HFFc6 (cell line): Measurements from ENCODE around the gene APOBEC3B. TPM values are rescaled to one million over a fixed set of nuclear protein-coding genes. Genes with fewer than 3 reads are reported as not detected.
A peak's percentile ranks its signal among the peaks of the same experiment; 100 is the strongest.
"Not testable (repeated sequence)": the region's sequence is repeated elsewhere in the genome, so short reads cannot be mapped to it uniquely, and the experiment has no call there.

Experiments
- DNase-seq: peaks from one replicate; pipeline ENCODE4 v3.0.0-alpha.2; 2018
- H3K27ac Mint-ChIP-seq: 2 replicates; pipeline ENCODE4 v1.8.0; 2020; ENCODE audit warnings: mild to moderate bottlenecking, mixed read lengths
- H3K27me3 Mint-ChIP-seq: 2 replicates; pipeline ENCODE4 v1.8.0; 2021; ENCODE audit warnings: mild to moderate bottlenecking, moderate library complexity, mixed read lengths; ENCODE audit not compliant: insufficient read depth
- H3K36me3 Mint-ChIP-seq: 2 replicates; pipeline ENCODE4 v1.8.0; 2021; ENCODE audit warnings: low read depth, mixed read lengths
- H3K4me1 Mint-ChIP-seq: 2 replicates; pipeline ENCODE4 v1.8.0; 2020; ENCODE audit warnings: low read depth, mixed read lengths
- H3K4me3 Mint-ChIP-seq: 2 replicates; pipeline ENCODE4 v1.8.0; 2020; ENCODE audit warnings: mild to moderate bottlenecking, moderate library complexity, mixed read lengths
- H3K9me3 Mint-ChIP-seq: 2 replicates; pipeline ENCODE4 v1.8.0; 2020; ENCODE audit warnings: mild to moderate bottlenecking, mixed read lengths
- CTCF ChIP-seq: fragments of 200-600 bp; sonication (generic); IDR thresholded peaks from 2 replicates; pipeline ENCODE4 v1.5.0; 2021; ENCODE audit warnings: antibody characterized with exemption, mild to moderate bottlenecking
- total RNA-seq, 6 experiments: library from RNA; stranded (reverse); fragmentation: NEBNext Ultra II Directional; extraction: Animal tissue kit (Norgen Biotek cat#: 25700); gene quantifications; 2 replicates in 1 of 6; 3 replicates in 5 of 6; pipeline ENCODE4 v1.2.3, GENCODE V29; 2021

APOBEC3B gene
- total RNA-seq, 6 experiments from 2014 or later = 14.9 to 44.2 (median 39.4) TPM

DNA sequence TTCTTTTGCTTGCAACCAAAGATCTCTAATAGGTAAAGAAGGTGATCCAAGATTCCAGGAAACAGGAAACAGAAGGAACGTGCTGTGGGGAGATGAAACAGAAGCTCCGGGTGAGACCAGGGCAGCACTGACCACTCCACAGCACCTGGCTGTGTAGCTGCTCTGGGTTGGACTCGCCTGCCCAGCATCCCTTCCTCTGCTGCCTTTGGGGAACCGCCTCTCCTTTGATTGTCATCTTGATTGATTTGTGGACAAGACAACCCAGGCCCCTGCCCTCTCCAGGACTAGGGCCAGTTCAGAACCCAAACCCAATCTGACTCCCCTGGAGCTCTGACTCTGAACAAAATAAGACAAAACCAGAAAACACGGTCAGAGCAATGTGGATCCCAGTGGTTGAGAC is 39.4 kb upstream of the APOBEC3B start:
- TF ChIP-seq CTCF = no peak
- H3K4me3 Mint-ChIP-seq = no peak overlapping the region
- H3K27me3 Mint-ChIP-seq = peaks cover 69% of the 10 kb centered on the region
- H3K9me3 Mint-ChIP-seq = no peaks in the 10 kb centered on the region
- no peak overlapping the region for H3K27ac Mint-ChIP-seq
- peaks cover 6% of the 10 kb centered on the region; the same call in 1 of the 2 replicates for H3K4me1 Mint-ChIP-seq
- no peak for DNase-seq
- H3K36me3 Mint-ChIP-seq = no peaks in the 10 kb centered on the region

- Mint-ChIP-seq H3K4me1 (peaks cover 6% of the 10 kb centered on the region; the same call in 1 of the 2 replicates), H3K27me3 (peaks cover 70% of the 10 kb centered on the region), H3K36me3 (no peaks in the 10 kb centered on the region), H3K4me3 (no peak overlapping the region), H3K9me3 (no peaks in the 10 kb centered on the region), H3K27ac (no peak overlapping the region)
- peak; percentile 8; the same call in 1 of the 2 replicates for TF ChIP-seq CTCF
- no peak for DNase-seq
These were observed 38.9 kb upstream of the APOBEC3B start for GRCh38 chr22:38943201-38943600.

DNA sequence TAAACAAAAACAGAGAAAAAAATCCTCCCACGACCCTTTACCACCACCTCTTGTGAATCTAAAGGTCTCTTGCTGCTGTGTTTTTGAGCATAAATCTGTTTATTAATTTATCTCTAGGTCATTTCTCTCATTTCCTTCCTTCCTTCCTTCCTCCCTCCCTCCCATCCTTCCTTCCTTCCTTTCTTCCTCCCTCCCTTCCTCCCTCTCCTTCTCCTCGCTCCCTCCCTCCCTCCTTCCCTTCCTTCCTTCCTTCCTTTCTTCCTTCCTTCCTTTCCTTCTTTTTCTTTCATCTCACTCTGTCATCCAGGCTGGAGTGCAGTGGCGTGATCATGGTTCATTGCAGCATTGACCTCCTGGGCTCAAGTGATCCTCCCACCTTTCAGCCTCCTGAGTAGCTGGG is 38.3 kb upstream of the APOBEC3B start:
- TF ChIP-seq CTCF = no peak
- no peaks in the 10 kb centered on the region for H3K36me3 Mint-ChIP-seq
- peaks cover 69% of the 10 kb centered on the region for H3K27me3 Mint-ChIP-seq
- DNase-seq = no peak
- no peak overlapping the region for H3K4me3 Mint-ChIP-seq
- no peak overlapping the region for H3K27ac Mint-ChIP-seq
- H3K4me1 Mint-ChIP-seq = peaks cover 6% of the 10 kb centered on the region; the same call in 1 of the 2 replicates
- H3K9me3 Mint-ChIP-seq = no peaks in the 10 kb centered on the region

- no peak for TF ChIP-seq CTCF
- Mint-ChIP-seq H3K27me3 (peaks cover 64% of the 10 kb centered on the region), H3K36me3 (no peaks in the 10 kb centered on the region), H3K4me1 (peaks cover 6% of the 10 kb centered on the region; the same call in 1 of the 2 replicates), H3K27ac (no peak overlapping the region), H3K4me3 (no peak overlapping the region), H3K9me3 (no peaks in the 10 kb centered on the region)
- no peak for DNase-seq
These were observed 37.5 kb upstream of the APOBEC3B start for GRCh38 chr22:38944653-38945052.

DNA sequence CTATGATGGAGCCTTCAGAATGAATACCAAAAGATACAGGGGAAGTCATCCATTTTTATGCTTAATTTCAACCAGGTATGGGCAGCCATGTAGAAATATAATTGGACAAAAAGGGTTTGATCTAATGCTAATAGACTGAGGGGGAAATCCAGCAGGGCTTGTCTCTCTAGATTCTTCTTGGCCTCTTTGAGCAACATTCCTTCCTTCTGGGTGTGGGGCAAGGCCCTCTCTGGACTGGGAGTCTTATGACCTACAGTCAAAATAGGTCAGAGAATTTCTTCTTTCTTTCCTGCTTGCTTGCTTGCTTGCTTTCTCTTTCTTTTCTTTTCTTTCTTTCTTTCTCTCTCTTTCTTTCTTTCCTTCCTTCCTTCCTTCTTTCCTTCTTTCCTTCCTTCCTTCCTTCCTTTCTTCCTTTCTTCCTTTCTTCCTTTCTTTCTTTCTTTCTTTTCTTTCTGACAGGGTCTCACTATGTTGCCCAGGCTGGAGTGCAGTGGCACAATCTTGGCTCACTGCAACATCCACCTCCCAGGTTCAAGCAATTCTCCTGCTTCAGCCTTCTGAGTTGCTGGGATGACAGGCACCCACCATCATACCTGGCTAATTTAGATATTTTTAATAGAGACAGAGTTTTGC is 36.3 kb upstream of the APOBEC3B start:
- H3K27ac Mint-ChIP-seq, H3K9me3 Mint-ChIP-seq, H3K4me1 Mint-ChIP-seq, H3K4me3 Mint-ChIP-seq, DNase-seq, H3K36me3 Mint-ChIP-seq: not testable (repeated sequence)
- H3K27me3 Mint-ChIP-seq = peaks cover 65% of the 10 kb centered on the region

GRCh38 chr22:38946771-38947170 is 35.4 kb upstream of the APOBEC3B start:
- TF ChIP-seq CTCF = no peak
- Mint-ChIP-seq H3K27me3 (peaks cover 72% of the 10 kb centered on the region), H3K4me3 (no peak overlapping the region), H3K36me3 (no peaks in the 10 kb centered on the region), H3K4me1 (peaks cover 3% of the 10 kb centered on the region; the same call in 1 of the 2 replicates), H3K9me3 (no peaks in the 10 kb centered on the region), H3K27ac (no peak overlapping the region)
- DNase-seq = no peak
